ENCODE data around the gene SUCNR1.
A peak's percentile ranks its signal among the peaks of the same experiment; 100 is the strongest.
"Not testable (repeated sequence)": the region's sequence is repeated elsewhere in the genome, so short reads cannot be mapped to it uniquely, and the experiment has no call there.

The SUCNR1 gene

GRCh38 chr3:151871639-151872468 is 1.6 kb upstream of the SUCNR1 start:
- DNase-seq = peak in 5 of 58 donors; percentile 2 to 65 (median 14)

GRCh38 chr3:151874079-151874478 is 636 bp downstream of the SUCNR1 start:
- DNase-seq = not testable (repeated sequence)

DNA sequence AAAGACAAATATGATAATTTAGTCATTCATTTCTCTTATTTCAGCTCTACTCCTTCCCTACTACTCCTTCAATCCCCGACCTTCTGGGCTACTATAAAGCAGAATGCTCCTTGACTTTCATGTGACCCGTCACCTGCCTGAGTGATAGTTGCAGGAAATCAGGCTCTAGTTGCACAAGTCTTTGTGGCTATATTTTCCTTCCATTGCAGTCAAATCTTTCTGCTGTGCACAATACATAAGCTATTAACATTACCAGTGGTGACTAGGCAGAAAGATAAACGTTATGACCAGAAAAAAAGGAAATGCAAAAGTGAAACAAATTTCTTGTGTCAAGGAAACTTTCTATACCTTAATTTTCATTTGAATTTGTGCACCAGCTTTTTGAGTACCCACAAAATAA is 2.3 kb downstream of the SUCNR1 start:
- DNase-seq = no peak

DNA sequence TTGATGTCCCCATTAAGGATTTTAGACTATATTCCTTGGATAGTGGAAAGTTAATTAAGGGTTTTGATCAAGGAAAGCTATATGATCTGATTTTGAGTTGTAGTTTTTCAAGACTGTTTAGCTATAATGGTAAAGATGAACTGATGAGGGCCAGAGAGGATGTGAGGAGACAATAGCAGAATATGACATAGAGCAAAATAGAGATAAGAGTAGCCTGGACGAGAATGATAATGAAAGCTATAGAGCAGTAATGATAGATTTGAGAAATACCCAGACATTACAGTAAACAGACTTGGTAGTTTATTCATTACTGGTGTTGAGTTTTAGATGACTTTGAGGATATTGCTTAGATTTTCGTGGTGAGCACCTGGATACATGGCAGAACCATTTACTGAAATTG is 3.8 kb downstream of the SUCNR1 start:
- no peak for DNase-seq

- no peak for DNase-seq
Observed at GRCh38 chr3:151878465-151878864, 5.0 kb downstream of the SUCNR1 start.

DNA sequence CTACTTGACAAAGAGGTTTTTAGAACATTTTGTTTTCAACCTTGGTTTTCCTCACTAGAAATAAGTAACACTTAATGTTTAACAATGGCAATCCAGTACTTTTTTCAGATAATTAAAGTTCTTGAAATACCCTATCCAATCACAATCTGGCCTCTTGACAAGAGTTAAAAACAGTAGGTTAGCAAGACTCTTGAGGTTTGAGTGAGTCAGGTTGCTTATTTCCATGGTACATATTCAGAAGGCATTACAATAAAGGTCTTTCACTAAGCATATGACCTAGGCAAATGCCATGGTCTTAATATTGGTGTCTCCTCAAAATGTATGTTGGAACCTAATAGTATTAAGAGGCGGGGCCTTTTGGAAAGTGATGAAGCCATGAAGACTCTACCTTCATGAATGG is 5.6 kb downstream of the SUCNR1 start:
- DNase-seq = no peak

- no peak for DNase-seq
Observed at GRCh38 chr3:151879679-151880415, 6.4 kb downstream of the SUCNR1 start.

DNA sequence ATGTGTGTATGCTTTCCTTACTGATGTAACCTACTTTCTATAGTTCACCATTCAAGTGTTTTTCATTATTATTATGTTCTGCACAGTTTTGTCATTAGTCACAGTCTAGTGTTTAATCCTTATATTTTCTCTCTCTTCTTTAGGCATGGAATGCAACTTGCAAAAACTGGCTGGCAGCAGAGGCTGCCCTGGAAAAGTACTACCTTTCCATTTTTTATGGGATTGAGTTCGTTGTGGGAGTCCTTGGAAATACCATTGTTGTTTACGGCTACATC is 6.9 kb downstream of the SUCNR1 start:
- DNase-seq = no peak

- no peak for DNase-seq
Observed at GRCh38 chr3:151881137-151881536, 7.7 kb downstream of the SUCNR1 start.

DNA sequence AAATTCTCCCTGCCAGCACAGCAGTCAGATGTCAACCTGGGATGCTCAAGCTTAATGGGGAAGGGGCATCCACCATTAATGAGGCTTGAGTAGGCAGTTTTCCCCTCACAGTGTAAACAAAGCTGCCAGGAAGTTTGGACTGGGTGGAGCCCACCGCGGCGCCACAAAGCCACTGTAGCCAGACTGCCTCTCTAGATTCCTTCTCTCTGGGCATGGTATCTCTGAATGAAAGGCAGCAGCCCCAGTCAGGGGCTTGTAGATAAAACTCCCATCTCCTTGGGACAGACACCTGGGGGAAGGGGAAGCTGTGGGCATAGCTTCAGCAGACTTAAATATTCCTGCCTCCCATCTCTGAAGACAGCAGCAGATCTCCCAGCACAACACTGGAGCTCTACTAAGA is 12.0 kb downstream of the SUCNR1 start:
- not testable (repeated sequence) for DNase-seq

GRCh38 chr3:151887450-151888211 is 14.2 kb downstream of the SUCNR1 start:
- DNase-seq = not testable (repeated sequence)

- DNase-seq = no peak
Observed at GRCh38 chr3:151890721-151891141, 17.3 kb downstream of the SUCNR1 start.

GRCh38 chr3:151891721-151892120 is 18.3 kb downstream of the SUCNR1 start:
- no peak for DNase-seq

- no peak for DNase-seq
Observed at GRCh38 chr3:151894219-151894618, 20.8 kb downstream of the SUCNR1 start.

- no peak for DNase-seq
Observed at GRCh38 chr3:151895478-151896241, 22.2 kb downstream of the SUCNR1 start.

DNA sequence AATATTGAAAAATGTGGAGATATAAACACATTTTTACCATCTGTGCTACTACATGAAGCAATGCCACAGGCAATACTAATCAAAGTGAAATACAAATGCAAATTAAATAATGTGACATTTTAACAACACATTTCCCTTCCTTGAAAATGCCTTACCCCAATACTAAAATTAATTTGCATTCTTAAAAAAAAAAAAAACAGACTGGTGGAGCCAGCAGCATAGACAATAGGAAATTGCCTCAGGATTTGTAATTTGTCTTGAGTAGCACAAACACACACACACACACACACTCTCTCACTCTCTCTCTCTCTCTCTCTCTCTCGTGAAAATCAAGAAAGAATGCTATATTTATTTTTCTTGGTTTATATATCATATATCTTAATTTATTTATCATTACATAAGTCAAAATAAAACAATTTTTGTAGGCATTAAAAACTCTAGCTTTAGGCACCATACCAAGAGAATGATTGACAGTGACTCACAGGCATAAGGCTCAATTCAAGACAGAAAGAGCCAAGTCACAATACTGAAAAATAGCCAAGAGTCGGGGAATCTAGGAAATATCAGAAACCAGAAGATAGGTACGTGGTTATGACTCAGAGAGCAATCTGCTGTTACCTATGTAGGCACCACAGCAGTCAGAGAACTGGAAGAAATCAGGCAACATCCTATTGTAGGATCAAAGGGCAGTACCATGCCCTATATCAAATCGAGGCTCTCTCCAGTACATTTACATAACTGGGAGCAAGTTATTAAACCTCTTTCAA is 23.0 kb downstream of the SUCNR1 start:
- DNase-seq = no peak

DNA sequence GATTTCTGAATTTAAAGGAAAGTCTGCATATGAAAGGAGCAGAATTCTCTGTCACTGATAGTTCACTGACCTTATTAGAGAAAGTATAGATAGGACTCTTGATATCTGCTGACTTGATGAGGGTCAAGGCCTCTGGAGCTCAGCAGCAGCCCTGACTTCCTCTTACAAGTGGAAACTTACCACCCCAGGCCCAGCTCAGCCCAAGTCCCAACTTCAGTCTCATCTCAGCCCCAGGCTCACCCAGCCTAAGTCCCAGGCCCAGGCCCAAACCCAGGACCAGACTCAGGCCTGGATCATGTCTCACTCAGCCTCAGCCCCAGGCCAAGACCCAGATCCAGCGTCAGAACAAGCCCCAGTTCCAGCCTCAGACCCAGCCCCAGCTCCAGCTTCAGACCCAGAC is 24.7 kb downstream of the SUCNR1 start:
- DNase-seq = not testable (repeated sequence)

- not testable (repeated sequence) for DNase-seq
Observed at GRCh38 chr3:151898564-151899261, 25.3 kb downstream of the SUCNR1 start.

DNA sequence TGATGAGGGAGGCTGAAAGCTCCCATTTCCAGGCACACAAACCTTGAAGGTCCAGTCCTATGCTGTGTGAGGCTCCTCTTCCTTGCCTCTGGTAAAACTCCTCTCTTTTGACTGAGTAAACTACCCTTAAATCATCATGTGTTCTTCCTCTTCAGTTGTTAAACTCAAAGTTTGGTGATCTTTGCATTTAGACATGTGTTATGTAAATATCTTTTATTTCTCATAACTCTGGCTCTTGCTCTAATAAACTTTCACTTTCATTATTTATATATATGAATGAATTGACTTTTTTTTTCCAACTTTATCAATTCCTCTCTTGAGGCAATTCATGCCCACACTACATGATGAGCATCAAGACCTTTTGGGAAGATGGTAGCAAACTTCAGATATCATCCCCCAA is 26.6 kb downstream of the SUCNR1 start:
- no peak for DNase-seq

GRCh38 chr3:151900460-151900859 is 27.0 kb downstream of the SUCNR1 start:
- DNase-seq = no peak
